ENCODE data around the gene ITPKB. TPM values are rescaled to one million over a fixed set of nuclear protein-coding genes. Genes with fewer than 3 reads are reported as not detected.
"Not testable (repeated sequence)": the region's sequence is repeated elsewhere in the genome, so short reads cannot be mapped to it uniquely, and the experiment has no call there.

Gene ITPKB
- total RNA-seq, 2 experiments from 2014 or later: 40.3 to 40.9 TPM

DNA sequence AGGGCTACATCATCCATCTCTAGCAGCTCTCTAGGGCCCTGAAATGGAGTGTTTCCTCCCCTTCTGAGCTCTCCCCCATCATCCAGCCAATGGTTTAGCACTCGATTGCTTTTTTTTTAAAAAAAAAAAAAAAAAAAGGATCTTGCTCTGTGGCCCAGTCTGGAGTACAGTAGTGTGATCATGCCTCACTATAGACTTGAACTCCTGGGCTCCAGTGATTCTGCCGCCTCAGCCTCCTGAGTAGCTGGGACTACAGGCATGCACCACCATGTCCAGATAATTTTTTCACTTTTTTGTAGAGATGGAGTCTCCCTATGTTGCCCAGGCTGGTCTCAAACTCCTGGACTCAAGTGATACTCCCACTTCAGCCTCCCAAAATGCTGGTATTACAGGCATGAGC lies 12.1 kb upstream of the ITPKB start:
- intact Hi-C loops (cut with micrococcal nuclease): no loop called here
- no peak overlapping the region for H3K27ac Mint-ChIP-seq
- peaks cover 23% of the 10 kb centered on the region for H3K4me1 Mint-ChIP-seq (ENCODE audit: low read depth)

DNA sequence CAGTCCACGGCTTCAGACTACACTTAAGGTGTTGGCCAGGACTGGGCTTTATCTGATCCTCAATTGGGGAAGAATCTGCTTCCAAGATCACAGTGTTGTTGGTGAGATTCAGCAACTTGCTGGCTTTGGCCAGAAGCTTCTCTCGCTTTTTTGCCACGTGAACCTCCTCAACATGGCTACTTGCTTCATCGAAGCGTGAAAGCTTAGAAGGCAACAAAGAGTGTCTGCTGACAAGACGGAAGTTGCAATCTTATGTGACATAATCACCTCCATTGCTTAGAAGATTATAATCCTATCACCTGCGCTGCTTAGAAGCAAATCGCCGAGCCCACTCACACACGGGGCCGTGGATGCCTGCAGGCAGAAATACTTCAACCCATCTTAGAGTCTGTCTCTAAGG lies 10.4 kb upstream of the ITPKB start:
- intact Hi-C loops (cut with micrococcal nuclease): no loop called here
- CTCF ChIA-PET: interaction anchor here (0.6 to 0.9 kb wide), 3 partner anchors 9 to 14 kb away, joined by 3 to 5 read pairs (median 3); partner anchors contain the start of gene ITPKB
- H3K27ac Mint-ChIP-seq: no peak overlapping the region
- peaks cover 11% of the 10 kb centered on the region for H3K4me1 Mint-ChIP-seq (ENCODE audit: low read depth)
- H3K36me3 Mint-ChIP-seq (ENCODE audit: low read depth): no peaks in the 10 kb centered on the region
- no peaks in the 10 kb centered on the region for H3K9me3 Mint-ChIP-seq
- H3K4me3 Mint-ChIP-seq: no peak overlapping the region
- H3K27me3 Mint-ChIP-seq (ENCODE audit: low read depth): no peaks in the 10 kb centered on the region
- no peak for DNase-seq

More for the DNA sequence above, 12.1 kb upstream of the ITPKB start:
- no peak overlapping the region for H3K4me3 Mint-ChIP-seq
- CTCF ChIA-PET: interaction anchor here (1.2 kb wide), 1 partner anchor 19 kb away, joined by 3 read pairs; no protein-coding TSS in a partner anchor
- H3K36me3 Mint-ChIP-seq (ENCODE audit: low read depth): no peaks in the 10 kb centered on the region
- no peaks in the 10 kb centered on the region for H3K9me3 Mint-ChIP-seq
- H3K27me3 Mint-ChIP-seq (ENCODE audit: low read depth): no peaks in the 10 kb centered on the region
- DNase-seq: no peak

DNA sequence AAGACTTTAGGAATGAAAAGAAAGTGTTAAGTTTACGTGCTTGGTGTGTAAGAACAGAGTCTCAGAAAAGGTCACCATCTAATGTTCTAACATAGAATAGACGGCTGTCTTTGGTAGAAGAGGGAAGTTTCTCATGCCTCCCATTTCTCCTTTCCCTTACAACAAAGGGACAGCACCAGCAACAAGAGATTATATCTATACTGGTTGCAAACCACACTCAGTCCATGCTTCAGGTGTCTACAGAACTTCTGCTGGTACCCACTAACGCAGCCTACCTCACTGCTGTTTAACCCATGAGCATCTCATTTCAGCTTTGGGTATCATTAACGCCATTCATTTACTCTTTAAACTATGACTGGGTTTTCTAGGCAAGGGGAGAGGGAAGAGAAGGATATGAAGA lies 9.2 kb upstream of the ITPKB start:
- no peaks in the 10 kb centered on the region for H3K36me3 Mint-ChIP-seq (ENCODE audit: low read depth)
- intact Hi-C loops (cut with micrococcal nuclease): no loop called here
- CTCF ChIA-PET: no interaction called here
- peaks cover 3% of the 10 kb centered on the region for H3K9me3 Mint-ChIP-seq
- peaks cover 4% of the 10 kb centered on the region for H3K4me1 Mint-ChIP-seq (ENCODE audit: low read depth)
- no peak overlapping the region for H3K27ac Mint-ChIP-seq
- H3K27me3 Mint-ChIP-seq (ENCODE audit: low read depth): no peaks in the 10 kb centered on the region
- no peak for DNase-seq
- H3K4me3 Mint-ChIP-seq: no peak overlapping the region

DNA sequence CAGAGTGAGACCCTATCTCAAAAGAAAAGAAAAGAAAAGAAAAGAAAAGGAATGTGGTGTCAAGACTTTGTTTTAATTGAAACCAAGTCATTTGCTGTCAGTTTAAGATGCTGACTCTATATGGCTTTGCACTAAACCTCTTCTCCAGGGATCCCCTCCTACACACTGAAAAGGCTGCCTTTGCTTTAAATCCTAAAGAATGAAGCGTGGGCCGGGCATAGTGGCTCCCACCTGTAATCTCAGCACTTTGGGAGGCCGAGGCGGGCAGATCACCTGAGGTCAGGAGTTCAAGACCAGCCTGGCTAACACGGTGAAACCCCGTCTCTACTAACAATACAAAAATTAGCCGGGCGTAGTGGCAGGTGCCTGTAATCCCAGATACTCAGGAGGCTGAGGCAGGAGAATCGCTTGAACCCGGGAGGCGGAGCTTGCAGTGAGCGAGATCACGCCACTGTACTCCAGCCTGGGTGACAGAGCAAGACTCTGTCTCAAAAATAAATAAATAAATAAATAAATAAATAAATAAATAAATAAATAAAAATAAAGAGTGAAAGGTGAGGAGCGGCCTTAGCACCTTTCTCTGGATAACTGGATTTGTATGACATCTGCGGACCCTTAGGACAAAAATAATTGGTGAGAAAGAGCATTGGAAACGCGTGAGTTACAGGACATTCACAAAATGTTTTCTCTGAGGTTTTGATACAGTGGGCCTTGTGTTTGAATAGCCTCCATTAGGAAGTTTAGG lies 8.6 kb upstream of the ITPKB start:
- CTCF ChIA-PET; H3K9me3 Mint-ChIP-seq; H3K36me3 Mint-ChIP-seq (ENCODE audit: low read depth); DNase-seq; H3K4me1 Mint-ChIP-seq (ENCODE audit: low read depth); H3K4me3 Mint-ChIP-seq; H3K27me3 Mint-ChIP-seq (ENCODE audit: low read depth); intact Hi-C loops (cut with micrococcal nuclease); H3K27ac Mint-ChIP-seq: not testable (repeated sequence)

DNA sequence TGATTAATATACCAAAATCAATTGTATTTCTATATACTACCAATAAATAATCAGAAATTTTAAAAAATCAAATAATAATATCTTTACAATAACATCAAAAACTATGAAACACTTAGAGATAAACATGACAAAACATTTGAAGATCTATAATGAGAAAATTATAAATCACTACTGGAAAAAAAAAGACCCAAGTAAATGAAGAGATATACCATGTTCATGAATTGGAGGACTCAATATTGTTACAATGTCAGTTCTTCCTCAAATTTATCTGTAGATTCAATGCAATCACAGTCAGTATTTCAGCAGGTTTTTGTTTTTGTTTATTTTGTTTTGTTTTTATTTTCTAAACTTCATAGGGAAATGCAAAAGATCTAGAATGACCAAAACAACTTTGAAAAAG lies 4.2 kb upstream of the ITPKB start:
- Mint-ChIP-seq H3K27me3 (ENCODE audit: low read depth) (no peaks in the 10 kb centered on the region), H3K4me1 (ENCODE audit: low read depth) (peaks cover 28% of the 10 kb centered on the region), H3K9me3 (peaks cover 9% of the 10 kb centered on the region), H3K4me3 (no peak overlapping the region), H3K27ac (no peak overlapping the region), H3K36me3 (ENCODE audit: low read depth) (no peaks in the 10 kb centered on the region)
- no peak for DNase-seq
- intact Hi-C loops (cut with micrococcal nuclease): no loop called here
- CTCF ChIA-PET: no interaction called here

DNA sequence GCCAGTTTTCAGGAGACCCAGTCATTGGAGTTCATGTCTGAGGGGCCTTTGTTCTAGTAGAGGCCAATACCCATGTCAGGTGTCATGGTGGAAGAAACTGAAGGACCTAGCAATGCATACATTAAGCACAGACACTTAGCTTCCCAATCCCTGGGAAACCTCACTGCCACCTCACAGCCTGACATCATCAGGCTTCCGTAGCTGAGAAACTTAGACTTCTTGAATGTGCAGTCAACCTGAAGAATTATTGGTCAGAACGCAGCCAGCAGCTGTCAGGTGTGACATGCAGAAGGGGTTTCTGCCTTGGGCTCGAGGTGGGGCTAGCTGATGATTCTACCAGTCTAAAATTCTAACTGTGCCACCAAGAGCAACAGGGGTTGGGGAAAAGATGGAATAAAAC lies 1.9 kb upstream of the ITPKB start:
- intact Hi-C loops (cut with micrococcal nuclease): no loop called here
- H3K4me1 Mint-ChIP-seq (ENCODE audit: low read depth): peaks cover 26% of the 10 kb centered on the region
- peak overlapping the region; percentile 41 for H3K27ac Mint-ChIP-seq
- H3K27me3 Mint-ChIP-seq (ENCODE audit: low read depth): no peaks in the 10 kb centered on the region
- CTCF ChIA-PET: interaction anchor here (0.8 to 2.2 kb wide), 6 partner anchors 8 to 108 kb away, joined by 3 to 5 read pairs (median 4); no protein-coding TSS in a partner anchor
- peaks cover 9% of the 10 kb centered on the region for H3K9me3 Mint-ChIP-seq
- peak overlapping the region; percentile 34 for H3K4me3 Mint-ChIP-seq
- peak; percentile 52 for DNase-seq
- peaks cover 9% of the 10 kb centered on the region for H3K36me3 Mint-ChIP-seq (ENCODE audit: low read depth)

DNA sequence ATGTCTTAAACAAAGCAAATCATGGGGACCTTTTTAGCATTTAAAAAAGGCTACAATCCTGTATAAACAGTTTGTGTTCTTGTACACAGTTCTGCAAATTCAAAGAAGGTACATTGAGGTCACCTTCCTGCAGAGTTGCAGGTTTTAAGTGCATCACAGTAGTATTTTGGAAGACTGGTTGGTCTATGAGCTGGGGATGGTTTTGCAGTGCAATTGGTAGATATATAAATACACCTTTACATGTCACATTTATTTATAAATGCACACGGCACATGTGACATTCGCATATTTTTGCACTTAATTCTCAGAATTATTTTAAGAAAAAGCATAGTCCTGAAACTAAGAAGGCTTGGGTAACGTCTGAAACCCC lies 599 bp upstream of the ITPKB start:
- peaks cover 23% of the 10 kb centered on the region for H3K36me3 Mint-ChIP-seq (ENCODE audit: low read depth)
- intact Hi-C loops (cut with micrococcal nuclease): loop anchor here (1.0 to 5.0 kb wide), 9 partner anchors 27 to 677 kb away; partner anchors contain the start of genes H3-3A and PARP1
- CTCF ChIA-PET: interaction anchor here (0.6 to 2.2 kb wide), 15 partner anchors 10 to 106 kb away, joined by 3 to 12 read pairs (median 3); no protein-coding TSS in a partner anchor
- H3K27ac Mint-ChIP-seq: peak overlapping the region; percentile 98
- no peak for DNase-seq
- H3K9me3 Mint-ChIP-seq: peaks cover 9% of the 10 kb centered on the region
- peak overlapping the region; percentile 77 for H3K4me3 Mint-ChIP-seq
- H3K4me1 Mint-ChIP-seq (ENCODE audit: low read depth): peaks cover 34% of the 10 kb centered on the region
- H3K27me3 Mint-ChIP-seq (ENCODE audit: low read depth): no peaks in the 10 kb centered on the region

DNA sequence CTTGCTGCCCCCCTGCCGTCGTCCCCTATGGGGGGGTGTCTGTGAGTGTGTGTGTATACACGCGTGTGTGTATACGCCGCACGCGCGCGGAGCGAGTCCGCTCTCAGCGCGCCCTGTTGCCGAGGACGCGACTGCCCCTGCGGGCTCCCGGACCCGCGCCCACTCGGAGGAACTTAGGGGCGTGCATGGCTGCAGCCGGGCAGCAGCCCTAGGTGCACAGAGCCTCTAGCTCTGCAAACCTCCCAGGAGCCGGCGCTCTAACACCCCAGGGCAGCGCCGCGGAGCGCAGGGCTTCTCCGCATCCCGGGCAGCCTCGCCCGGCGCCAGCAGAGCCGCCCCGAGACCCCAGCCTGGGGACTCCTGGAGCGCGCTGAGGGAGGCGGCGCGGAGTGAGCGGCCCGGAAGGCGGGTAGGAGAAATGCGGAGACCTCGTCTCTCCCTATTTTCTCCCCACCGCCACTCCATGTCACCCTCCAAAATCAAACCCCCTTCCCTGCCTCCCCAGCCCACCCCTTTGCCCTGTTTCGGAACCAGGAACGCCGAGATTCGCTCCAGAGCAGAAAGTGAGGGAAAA lies 574 bp downstream of the ITPKB start:
- CTCF ChIA-PET: interaction anchor here (0.6 to 1.6 kb wide), 8 partner anchors 27 to 553 kb away, joined by 3 to 12 read pairs (median 5); no protein-coding TSS in a partner anchor
- H3K27me3 Mint-ChIP-seq (ENCODE audit: low read depth): no peaks in the 10 kb centered on the region
- peak overlapping the region; percentile 98 for H3K27ac Mint-ChIP-seq
- peak; percentile 44 for DNase-seq
- intact Hi-C loops (cut with micrococcal nuclease): loop anchor here (5.0 kb wide), 2 partner anchors 331 to 676 kb away; partner anchors contain the start of genes H3-3A and PARP1
- peaks cover 8% of the 10 kb centered on the region for H3K9me3 Mint-ChIP-seq
- peak overlapping the region; percentile 77 for H3K4me3 Mint-ChIP-seq
- H3K4me1 Mint-ChIP-seq (ENCODE audit: low read depth): peaks cover 37% of the 10 kb centered on the region
- peaks cover 33% of the 10 kb centered on the region for H3K36me3 Mint-ChIP-seq (ENCODE audit: low read depth)

DNA sequence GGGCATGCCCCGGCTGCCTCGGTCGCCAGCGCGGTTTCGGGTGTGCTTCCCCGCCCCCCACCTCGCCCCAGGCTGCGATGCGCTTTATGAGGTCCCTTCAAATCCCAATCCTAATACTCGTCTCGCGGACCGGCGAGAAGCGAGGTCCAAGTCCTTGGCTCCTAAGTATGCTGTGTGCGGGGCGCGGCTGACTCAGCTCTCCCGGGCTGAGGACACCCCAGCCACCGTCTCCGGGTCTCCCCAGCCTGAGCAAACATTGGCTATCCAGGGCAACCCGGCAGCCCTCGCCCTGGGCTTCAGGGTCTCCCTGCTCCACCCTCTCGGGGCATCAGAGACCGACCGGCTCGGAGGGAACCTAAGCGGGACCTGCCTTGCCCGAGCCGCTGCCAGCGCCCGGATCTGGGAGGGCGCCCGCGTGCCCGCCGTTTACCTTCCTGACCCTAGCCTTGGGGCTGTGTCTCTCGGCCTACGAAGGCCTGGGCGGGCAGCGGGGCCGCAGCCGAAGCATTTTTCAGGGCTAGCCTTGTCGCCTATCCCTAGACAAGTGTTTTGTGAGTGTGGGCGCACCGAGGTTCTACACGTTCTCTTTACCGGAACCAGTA lies 1.2 kb downstream of the ITPKB start:
- peak overlapping the region; percentile 77 for H3K4me3 Mint-ChIP-seq
- DNase-seq: peak; percentile 54
- no peaks in the 10 kb centered on the region for H3K27me3 Mint-ChIP-seq (ENCODE audit: low read depth)
- H3K9me3 Mint-ChIP-seq: peaks cover 5% of the 10 kb centered on the region
- CTCF ChIA-PET: interaction anchor here (0.8 to 1.6 kb wide), 3 partner anchors 26 to 103 kb away, joined by 3 to 4 read pairs (median 4); no protein-coding TSS in a partner anchor
- H3K36me3 Mint-ChIP-seq (ENCODE audit: low read depth): peaks cover 37% of the 10 kb centered on the region
- intact Hi-C loops (cut with micrococcal nuclease): loop anchor here (1.0 to 5.0 kb wide), 3 partner anchors 104 to 676 kb away; partner anchors contain the start of genes H3-3A and PARP1
- peaks cover 38% of the 10 kb centered on the region for H3K4me1 Mint-ChIP-seq (ENCODE audit: low read depth)
- peak overlapping the region; percentile 98 for H3K27ac Mint-ChIP-seq

DNA sequence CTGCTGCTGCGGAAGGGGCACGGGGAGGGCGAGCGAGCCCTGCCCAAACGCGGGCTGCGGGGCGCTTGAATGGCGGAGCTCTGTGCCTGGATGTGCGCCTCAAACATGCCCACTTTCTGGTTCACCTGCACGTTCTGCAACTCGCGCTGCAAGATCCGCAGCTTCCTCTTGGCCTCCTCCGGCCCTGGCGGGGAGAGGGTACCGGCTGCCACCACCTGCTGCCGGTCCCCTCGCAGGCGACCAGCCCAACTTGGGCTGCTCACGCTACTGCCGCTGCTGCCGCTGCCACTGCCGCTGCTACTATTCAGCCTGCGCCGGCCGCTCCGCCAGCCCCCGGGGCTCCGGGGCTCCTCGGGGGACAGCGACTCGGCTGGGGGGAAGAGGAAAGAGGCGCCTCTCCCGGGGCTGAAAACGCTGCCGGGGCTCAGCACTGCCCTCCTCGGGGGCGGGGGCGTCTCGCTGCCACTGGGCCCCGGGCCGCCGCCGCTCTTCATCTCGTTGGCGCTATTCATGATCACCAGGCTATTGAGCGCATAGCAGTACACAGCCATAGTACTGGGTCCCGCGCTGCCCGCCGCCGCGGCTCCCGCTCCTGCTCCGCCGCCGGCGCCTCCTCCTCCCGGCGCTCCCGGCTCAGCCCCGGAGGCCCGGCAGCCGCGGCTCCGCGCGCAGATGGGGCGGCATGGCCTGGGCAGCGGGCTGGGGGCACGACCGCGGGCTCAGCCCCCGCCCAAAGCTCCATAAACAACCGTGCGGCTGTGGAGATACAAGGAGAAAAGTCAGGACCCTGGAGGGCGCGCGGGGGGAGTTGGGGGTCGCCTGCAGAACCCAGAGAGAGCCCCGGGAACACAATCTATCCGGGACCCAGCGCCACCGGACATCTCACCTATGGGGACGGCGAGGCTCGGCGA lies 1.9 kb downstream of the ITPKB start:
- intact Hi-C loops (cut with micrococcal nuclease): loop anchor here (1.0 to 5.0 kb wide), 3 partner anchors 103 to 675 kb away; partner anchors contain the start of genes H3-3A and PARP1
- Mint-ChIP-seq H3K27ac (peak overlapping the region; percentile 98), H3K4me3 (peak overlapping the region; percentile 77), H3K27me3 (ENCODE audit: low read depth) (no peaks in the 10 kb centered on the region), H3K4me1 (ENCODE audit: low read depth) (peaks cover 38% of the 10 kb centered on the region), H3K36me3 (ENCODE audit: low read depth) (peaks cover 41% of the 10 kb centered on the region), H3K9me3 (peaks cover under 1% of the 10 kb centered on the region)
- CTCF ChIA-PET: interaction anchor here (0.7 to 1.9 kb wide), 9 partner anchors 24 to 102 kb away, joined by 3 to 9 read pairs (median 4); no protein-coding TSS in a partner anchor
- DNase-seq: peak; percentile 68
